IPS-20b (cell line): ENCODE results near the gene ACE2.

Source experiments
- H3K27ac ChIP-seq: one replicate; pipeline ENCODE4 v1.5.1; 2013; ENCODE audit warnings: low read length
- H3K27me3 ChIP-seq: 2 replicates; pipeline ENCODE4 v1.6.1; 2013; ENCODE audit warnings: mild to moderate bottlenecking, low read length, inconsistent platforms; ENCODE audit not compliant: insufficient read depth
- H3K36me3 ChIP-seq: 2 replicates; pipeline ENCODE4 v1.6.1; 2013; ENCODE audit warnings: low read depth, mild to moderate bottlenecking, inconsistent platforms, low read length, moderate library complexity; ENCODE audit not compliant: insufficient read depth
- H3K4me1 ChIP-seq: 2 replicates; pipeline ENCODE4 v1.6.1; 2013; ENCODE audit warnings: mild to moderate bottlenecking, control low read depth, inconsistent platforms, low read length, moderate library complexity; ENCODE audit not compliant: insufficient read depth
- H3K4me3 ChIP-seq: 2 replicates; pipeline ENCODE4 v1.5.1; 2013; ENCODE audit warnings: mild to moderate bottlenecking, low read length, inconsistent platforms
- H3K9ac ChIP-seq: 2 replicates; pipeline ENCODE4 v1.6.1; 2013; ENCODE audit warnings: low read depth, mild to moderate bottlenecking, inconsistent platforms, low read length, moderate library complexity
- H3K9me3 ChIP-seq: 2 replicates; pipeline ENCODE4 v1.6.1; 2013; ENCODE audit warnings: mild to moderate bottlenecking, low read depth, low read length, inconsistent platforms; ENCODE audit not compliant: insufficient read depth

Gene ACE2

GRCh38 chrX:15607067-15607466 lies 6.3 kb upstream of the ACE2 start:
- Histone ChIP-seq H3K27ac (no peak overlapping the region), H3K36me3 (no peaks in the 10 kb centered on the region), H3K27me3 (no peaks in the 10 kb centered on the region), H3K4me1 (no peaks in the 10 kb centered on the region), H3K4me3 (no peak overlapping the region), H3K9ac (no peak overlapping the region), H3K9me3 (no peaks in the 10 kb centered on the region)

- no peaks in the 10 kb centered on the region for H3K36me3 ChIP-seq
- no peak overlapping the region for H3K9ac ChIP-seq
- no peaks in the 10 kb centered on the region for H3K9me3 ChIP-seq
- no peaks in the 10 kb centered on the region for H3K4me1 ChIP-seq
- H3K27me3 ChIP-seq: no peaks in the 10 kb centered on the region
- H3K4me3 ChIP-seq: no peak overlapping the region
- H3K27ac ChIP-seq: no peak overlapping the region
Observed at GRCh38 chrX:15606136-15606535, 5.4 kb upstream of the ACE2 start.

- H3K4me3 ChIP-seq: no peak overlapping the region
- no peaks in the 10 kb centered on the region for H3K9me3 ChIP-seq
- no peak overlapping the region for H3K9ac ChIP-seq
- no peaks in the 10 kb centered on the region for H3K36me3 ChIP-seq
- H3K4me1 ChIP-seq: no peaks in the 10 kb centered on the region
- H3K27ac ChIP-seq: no peak overlapping the region
- no peaks in the 10 kb centered on the region for H3K27me3 ChIP-seq
Observed at GRCh38 chrX:15605226-15605625, 4.5 kb upstream of the ACE2 start.

- no peak overlapping the region for H3K27ac ChIP-seq
- H3K4me1 ChIP-seq: no peaks in the 10 kb centered on the region
- no peaks in the 10 kb centered on the region for H3K36me3 ChIP-seq
- H3K9me3 ChIP-seq: no peaks in the 10 kb centered on the region
- no peak overlapping the region for H3K4me3 ChIP-seq
- H3K9ac ChIP-seq: no peak overlapping the region
- no peaks in the 10 kb centered on the region for H3K27me3 ChIP-seq
Observed at GRCh38 chrX:15602761-15603160, 2.0 kb upstream of the ACE2 start.

DNA sequence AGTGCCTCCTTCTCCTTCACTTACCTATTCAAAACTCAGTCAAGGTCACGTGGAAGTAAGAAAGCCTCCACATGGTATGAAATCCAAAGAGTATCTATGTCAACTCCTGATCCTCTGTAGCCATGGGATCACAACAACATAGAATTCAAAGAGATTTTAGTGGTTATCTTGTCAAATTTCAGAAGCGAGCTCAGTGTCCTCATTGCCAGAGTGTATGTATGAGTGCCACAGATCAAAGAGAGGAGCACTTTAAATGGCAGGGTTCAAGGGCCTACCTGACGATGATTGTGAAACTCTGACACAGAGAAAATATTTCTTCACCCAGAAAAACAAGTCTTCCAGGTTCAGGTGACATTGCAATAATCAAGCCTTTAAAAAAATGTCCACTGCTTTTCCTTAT lies 1.2 kb upstream of the ACE2 start:
- H3K27me3 ChIP-seq: no peaks in the 10 kb centered on the region
- no peak overlapping the region for H3K27ac ChIP-seq
- H3K9ac ChIP-seq: no peak overlapping the region
- no peaks in the 10 kb centered on the region for H3K9me3 ChIP-seq
- no peaks in the 10 kb centered on the region for H3K36me3 ChIP-seq
- no peak overlapping the region for H3K4me3 ChIP-seq
- no peaks in the 10 kb centered on the region for H3K4me1 ChIP-seq

- H3K9me3 ChIP-seq: no peaks in the 10 kb centered on the region
- no peak overlapping the region for H3K9ac ChIP-seq
- H3K27me3 ChIP-seq: no peaks in the 10 kb centered on the region
- H3K4me1 ChIP-seq: no peaks in the 10 kb centered on the region
- H3K4me3 ChIP-seq: no peak overlapping the region
- no peak overlapping the region for H3K27ac ChIP-seq
- no peaks in the 10 kb centered on the region for H3K36me3 ChIP-seq
Observed at GRCh38 chrX:15600049-15600448, 711 bp downstream of the ACE2 start.

DNA sequence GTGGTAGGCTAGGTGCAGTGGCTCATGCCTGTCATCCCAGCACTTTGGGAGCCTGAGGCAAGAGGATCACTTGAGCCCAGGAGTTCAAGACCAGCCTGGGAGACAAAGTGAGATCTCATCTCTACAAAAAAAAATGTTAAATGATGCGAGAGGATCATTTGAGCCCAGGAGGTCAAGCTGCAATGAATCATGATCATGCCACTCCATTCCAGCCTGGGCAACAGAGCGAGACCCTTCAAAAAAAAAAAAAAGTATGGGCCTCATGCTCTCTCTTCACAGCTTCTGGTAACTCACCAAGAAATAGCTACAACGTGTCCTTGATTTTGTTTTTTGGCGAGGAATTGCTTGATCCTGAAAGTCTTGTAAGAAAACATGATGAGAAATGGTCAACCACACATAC lies 1.3 kb downstream of the ACE2 start:
- H3K27me3 ChIP-seq: no peaks in the 10 kb centered on the region
- no peak overlapping the region for H3K9ac ChIP-seq
- no peaks in the 10 kb centered on the region for H3K9me3 ChIP-seq
- H3K4me1 ChIP-seq: no peaks in the 10 kb centered on the region
- no peak overlapping the region for H3K27ac ChIP-seq
- no peak overlapping the region for H3K4me3 ChIP-seq
- H3K36me3 ChIP-seq: no peaks in the 10 kb centered on the region

GRCh38 chrX:15598026-15598425 lies 2.7 kb downstream of the ACE2 start:
- H3K27me3 ChIP-seq: no peaks in the 10 kb centered on the region
- H3K9ac ChIP-seq: no peak overlapping the region
- no peak overlapping the region for H3K27ac ChIP-seq
- no peaks in the 10 kb centered on the region for H3K9me3 ChIP-seq
- no peak overlapping the region for H3K4me3 ChIP-seq
- no peaks in the 10 kb centered on the region for H3K4me1 ChIP-seq
- H3K36me3 ChIP-seq: no peaks in the 10 kb centered on the region

DNA sequence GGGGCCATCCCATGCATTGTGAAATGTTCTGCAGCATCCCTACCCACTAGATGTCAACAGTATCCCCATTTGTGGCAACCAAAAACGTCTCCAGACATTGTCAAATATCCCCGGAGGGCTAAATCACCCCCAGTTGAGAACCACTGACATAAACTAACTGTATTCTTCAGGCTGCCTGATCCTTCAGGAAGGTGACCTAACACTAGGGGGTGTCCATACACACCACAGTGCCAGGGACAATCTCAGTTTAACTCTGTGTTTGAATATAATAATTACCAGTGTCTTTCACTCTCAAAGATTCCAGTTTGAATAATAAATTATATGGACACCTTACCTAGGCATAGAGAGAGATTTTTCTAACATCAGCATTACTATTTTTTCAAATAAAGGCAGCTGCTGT lies 6.4 kb downstream of the ACE2 start:
- Histone ChIP-seq H3K4me3 (no peak overlapping the region), H3K36me3 (no peaks in the 10 kb centered on the region), H3K27ac (no peak overlapping the region), H3K9ac (no peak overlapping the region), H3K4me1 (no peaks in the 10 kb centered on the region), H3K9me3 (no peaks in the 10 kb centered on the region), H3K27me3 (no peaks in the 10 kb centered on the region)

- Histone ChIP-seq H3K27me3 (no peaks in the 10 kb centered on the region), H3K27ac (no peak overlapping the region)
Observed at GRCh38 chrX:15579778-15580747, 20.7 kb downstream of the ACE2 start.

GRCh38 chrX:15576019-15576418 lies 24.7 kb downstream of the ACE2 start:
- Histone ChIP-seq H3K36me3 (no peaks in the 10 kb centered on the region), H3K27me3 (no peaks in the 10 kb centered on the region), H3K9me3 (no peaks in the 10 kb centered on the region), H3K4me3 (no peak overlapping the region), H3K27ac (no peak overlapping the region), H3K9ac (no peak overlapping the region), H3K4me1 (peaks cover 12% of the 10 kb centered on the region)

More at GRCh38 chrX:15579778-15580747, 20.7 kb downstream of the ACE2 start:
- Histone ChIP-seq H3K4me3 (no peak overlapping the region), H3K9me3 (no peaks in the 10 kb centered on the region), H3K36me3 (no peaks in the 10 kb centered on the region), H3K9ac (no peak overlapping the region), H3K4me1 (peaks cover 12% of the 10 kb centered on the region)

DNA sequence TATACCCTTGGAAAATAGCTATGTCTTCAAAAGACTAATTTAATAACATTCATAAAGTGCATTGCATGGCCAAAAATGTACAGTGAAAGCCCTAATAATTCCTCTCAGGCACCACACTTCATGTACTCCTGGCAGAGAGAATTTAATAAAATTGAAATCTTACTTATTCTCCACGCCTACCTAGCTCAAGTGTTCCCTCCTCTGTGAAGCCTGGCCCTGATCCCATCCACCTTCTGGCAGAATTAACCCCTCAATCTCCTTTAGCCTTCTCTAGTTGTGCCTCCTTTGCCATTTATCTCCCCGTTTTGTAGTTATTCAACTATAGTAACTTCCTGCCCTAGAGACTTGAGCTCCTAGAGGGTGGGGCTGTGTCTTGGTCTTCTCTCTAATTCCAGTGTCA lies 26.7 kb downstream of the ACE2 start:
- Histone ChIP-seq H3K27me3 (no peaks in the 10 kb centered on the region), H3K4me3 (no peak overlapping the region), H3K27ac (no peak overlapping the region), H3K36me3 (no peaks in the 10 kb centered on the region), H3K4me1 (peaks cover 5% of the 10 kb centered on the region; the same call in 1 of the 2 replicates), H3K9ac (no peak overlapping the region), H3K9me3 (no peaks in the 10 kb centered on the region)
